HG03139 (cell line): Measurements from ENCODE around the gene ZNF512.
"Not testable (repeated sequence)": the region's sequence is repeated elsewhere in the genome, so short reads cannot be mapped to it uniquely, and the experiment has no call there.

Experiments
- ATAC-seq: cut with Tn5 transposase; IDR thresholded peaks from one replicate; pipeline ENCODE4 v1.9.1; 2021; ENCODE audit not compliant: unreplicated experiment

Gene ZNF512

DNA sequence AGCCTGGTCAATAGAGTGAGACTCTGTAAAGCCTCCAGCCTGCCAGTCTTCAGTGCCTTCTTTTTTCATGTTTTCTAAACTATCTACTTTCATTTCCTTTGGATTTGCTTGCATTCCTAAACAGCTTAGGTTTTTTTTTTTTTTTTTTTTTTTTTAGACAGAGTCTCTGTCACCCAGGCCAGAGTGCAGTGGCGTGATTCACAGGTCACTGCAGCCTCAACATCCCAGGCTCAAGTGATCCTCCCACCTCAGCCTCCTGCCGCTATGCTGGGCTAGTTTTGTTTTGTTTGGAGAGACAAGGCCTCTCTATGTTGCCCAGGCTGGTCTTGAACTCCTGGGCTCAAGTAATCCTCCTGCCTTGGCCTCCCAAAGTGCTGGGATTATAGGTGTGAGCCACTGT, 47.4 kb downstream of the ZNF512 start:
- ATAC-seq: not testable (repeated sequence)

DNA sequence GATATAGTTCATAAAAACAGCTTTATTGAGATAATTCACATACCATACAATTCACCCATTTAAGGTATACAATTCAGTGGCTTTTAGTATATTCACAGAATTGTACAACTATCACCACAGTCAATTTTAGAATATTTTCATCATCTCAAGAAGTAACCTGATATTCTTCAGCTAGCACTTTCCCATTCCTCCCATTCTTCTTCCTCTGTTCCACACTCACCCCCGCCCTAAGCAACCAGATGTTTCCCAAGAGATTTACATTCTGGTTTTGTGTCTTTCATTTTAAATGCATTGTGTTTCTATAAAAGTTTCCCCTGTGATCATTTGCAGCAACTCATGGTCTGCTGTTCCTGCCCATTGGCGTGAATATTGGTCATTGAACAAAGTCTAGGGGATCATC, 51.4 kb downstream of the ZNF512 start:
- no peak for ATAC-seq

DNA sequence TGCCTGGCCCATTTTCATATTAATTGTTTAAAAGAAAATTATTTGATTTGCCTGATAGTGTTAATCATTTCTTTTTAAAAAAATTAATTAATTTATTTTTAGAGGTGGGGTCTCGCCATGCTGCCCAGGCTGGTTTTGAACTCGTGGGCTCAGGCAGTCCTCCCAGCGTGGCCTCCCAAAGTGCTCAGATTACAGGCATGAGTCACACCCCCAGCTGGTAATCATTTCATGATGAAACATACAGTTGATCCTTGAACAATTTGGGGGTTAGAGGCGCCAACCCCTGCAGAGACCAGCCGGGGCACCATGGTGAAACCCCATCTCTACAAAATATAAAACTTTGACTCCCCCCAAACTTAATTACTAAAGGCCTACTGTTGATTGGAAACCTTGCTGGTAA, 53.9 kb downstream of the ZNF512 start:
- no peak for ATAC-seq

- no peak for ATAC-seq
These were observed 55.3 kb downstream of the ZNF512 start for GRCh38 chr2:27638037-27638637.

GRCh38 chr2:27638709-27639108, 55.9 kb downstream of the ZNF512 start:
- ATAC-seq: no peak

- ATAC-seq: no peak
These were observed 57.9 kb downstream of the ZNF512 start for GRCh38 chr2:27640722-27641245.

- no peak for ATAC-seq
These were observed 62.4 kb downstream of the ZNF512 start for GRCh38 chr2:27645197-27645596.

DNA sequence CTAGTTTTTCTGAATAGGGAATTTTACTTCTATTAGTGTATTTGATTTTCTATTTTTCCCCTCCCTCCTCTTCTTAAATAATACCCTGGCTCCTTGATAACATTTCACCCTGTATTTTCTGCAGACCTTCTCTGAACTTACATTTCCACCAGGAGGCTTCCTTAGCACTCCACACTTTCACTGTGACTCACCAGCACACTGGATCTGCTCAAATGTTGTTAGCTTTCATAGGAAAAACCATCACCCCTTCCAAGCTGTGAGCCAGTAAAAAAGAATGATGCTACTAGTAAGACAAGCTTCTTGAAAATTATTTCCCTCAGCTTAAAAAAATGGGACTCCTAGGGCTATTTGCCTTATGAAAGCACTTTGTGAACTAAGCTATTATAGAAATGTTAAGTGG, 64.4 kb downstream of the ZNF512 start:
- no peak for ATAC-seq

- no peak for ATAC-seq
These were observed 64.9 kb downstream of the ZNF512 start for GRCh38 chr2:27647737-27648136.

DNA sequence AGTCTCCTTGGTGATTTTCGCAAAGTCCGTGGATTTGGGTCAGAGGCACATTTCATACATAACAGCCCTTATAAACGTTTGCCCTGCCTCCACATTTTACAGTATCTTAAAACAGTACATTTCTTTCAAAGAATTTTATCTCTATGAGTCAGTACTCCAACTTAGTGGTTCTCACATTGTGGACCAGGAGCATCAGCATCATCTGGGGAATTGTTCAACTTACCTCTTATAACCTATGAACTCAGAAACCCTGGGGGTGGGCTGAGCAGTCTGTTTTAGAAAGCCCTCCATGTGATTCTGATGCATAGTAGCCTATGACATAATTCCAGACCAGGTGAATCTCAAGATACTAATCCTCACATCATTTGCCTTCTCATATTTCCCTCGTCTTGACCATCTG, 68.2 kb downstream of the ZNF512 start:
- ATAC-seq: no peak

DNA sequence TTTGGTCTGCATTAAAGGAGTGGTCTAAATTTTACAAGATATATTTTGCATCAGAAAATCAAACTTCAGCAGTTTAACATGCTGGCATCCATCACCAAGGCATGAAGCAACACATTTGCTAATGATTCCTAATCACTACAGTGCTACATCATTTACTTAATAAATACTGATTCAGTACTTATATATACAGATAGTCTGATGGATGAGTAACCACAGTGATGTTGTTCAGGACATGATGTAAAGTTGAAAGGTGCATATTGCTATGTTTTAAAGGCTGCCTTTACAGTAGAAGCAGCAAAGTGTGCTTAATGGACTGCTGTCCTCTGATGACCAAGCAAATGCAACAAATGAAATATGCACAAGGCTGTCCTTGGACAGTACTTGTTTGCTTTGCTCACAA, 69.5 kb downstream of the ZNF512 start:
- ATAC-seq: no peak

GRCh38 chr2:27652790-27653189, 69.9 kb downstream of the ZNF512 start:
- ATAC-seq: no peak

GRCh38 chr2:27653397-27653796, 70.6 kb downstream of the ZNF512 start:
- ATAC-seq: no peak

GRCh38 chr2:27655155-27655951, 72.5 kb downstream of the ZNF512 start:
- ATAC-seq: no peak

DNA sequence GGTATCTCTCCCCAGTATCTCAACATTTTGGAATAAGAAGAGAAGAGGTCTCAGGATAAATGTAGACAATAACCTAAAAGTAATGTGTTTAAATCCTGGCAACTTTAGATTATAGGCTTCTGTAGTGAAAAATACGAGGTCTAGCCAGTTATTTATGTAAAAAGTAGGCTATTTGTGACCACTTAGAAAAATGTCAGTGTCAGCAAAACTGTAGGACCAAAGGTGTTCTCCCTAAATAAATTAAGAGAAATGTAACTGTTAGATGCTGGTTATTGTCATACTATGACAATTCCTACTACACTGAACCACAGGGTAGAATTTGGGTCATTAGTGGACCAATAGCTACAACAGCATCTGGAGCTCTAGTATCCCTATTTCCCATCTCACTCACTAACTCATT, 78.5 kb downstream of the ZNF512 start:
- no peak for ATAC-seq

DNA sequence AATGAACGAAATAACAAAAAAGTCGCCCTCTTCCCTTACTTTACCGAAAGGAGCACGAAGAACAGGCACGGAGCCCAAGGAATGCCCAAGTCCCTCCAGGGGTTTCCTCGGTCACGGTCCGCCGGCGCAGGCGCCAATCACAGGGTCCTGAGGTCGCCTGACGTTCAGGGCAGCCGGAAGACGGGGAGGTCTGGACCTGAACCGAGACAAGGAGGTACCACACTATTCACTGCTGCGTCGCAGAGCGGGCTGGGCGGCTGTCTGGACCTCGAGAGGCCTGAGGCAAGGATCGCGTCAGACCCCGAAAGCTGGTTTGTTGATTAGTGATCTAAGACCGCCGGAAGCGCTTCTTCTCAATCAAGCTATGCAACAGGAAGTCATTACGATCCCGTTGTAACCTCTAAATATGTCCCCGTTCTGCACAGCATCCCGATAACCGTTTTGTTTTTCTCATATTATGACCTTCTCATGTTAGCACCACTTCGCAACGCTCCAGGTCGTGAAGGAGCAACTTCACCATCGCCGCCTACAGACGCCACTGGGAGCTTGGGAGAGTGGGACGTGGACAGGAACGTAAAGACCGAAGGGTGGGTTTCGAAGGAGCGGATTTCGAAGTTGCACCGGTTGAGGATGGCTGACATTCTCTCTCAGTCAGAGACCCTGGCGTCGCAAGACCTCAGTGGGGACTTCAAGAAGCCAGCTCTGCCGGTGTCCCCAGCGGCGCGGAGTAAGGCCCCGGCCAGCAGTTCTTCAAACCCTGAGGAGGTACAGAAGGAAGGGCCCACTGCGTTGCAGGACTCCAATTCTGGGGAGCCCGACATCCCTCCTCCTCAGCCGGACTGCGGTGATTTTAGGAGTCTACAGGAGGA, 80.7 kb downstream of the ZNF512 start, which contains the start of the genes SLC4A1AP and SUPT7L:
TSS of gene SLC4A1AP (plus strand) at position 605 of the 869 bp plus-strand sequence. CDS start at position 631, 26 bp downstream.
TSS of gene SUPT7L (minus strand) at position 330 of the 869 bp plus-strand sequence. CDS start 1,422 bp downstream, outside the sequence.
- peak; percentile 46 for ATAC-seq

DNA sequence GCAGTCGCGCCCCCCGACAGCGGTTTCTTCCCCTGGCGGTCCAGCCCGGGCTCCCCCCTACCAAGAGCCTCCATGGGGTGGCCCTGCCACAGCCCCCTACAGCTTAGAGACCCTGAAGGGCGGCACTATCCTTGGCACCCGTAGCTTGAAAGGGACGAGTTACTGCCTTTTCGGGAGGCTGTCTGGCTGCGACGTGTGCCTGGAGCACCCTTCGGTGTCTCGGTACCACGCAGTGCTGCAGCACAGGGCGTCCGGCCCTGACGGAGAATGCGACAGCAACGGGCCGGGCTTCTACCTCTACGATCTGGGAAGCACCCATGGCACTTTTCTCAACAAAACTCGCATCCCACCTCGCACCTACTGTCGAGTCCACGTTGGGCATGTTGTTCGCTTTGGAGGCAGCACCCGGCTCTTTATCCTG, 81.3 kb downstream of the ZNF512 start:
- no peak for ATAC-seq

DNA sequence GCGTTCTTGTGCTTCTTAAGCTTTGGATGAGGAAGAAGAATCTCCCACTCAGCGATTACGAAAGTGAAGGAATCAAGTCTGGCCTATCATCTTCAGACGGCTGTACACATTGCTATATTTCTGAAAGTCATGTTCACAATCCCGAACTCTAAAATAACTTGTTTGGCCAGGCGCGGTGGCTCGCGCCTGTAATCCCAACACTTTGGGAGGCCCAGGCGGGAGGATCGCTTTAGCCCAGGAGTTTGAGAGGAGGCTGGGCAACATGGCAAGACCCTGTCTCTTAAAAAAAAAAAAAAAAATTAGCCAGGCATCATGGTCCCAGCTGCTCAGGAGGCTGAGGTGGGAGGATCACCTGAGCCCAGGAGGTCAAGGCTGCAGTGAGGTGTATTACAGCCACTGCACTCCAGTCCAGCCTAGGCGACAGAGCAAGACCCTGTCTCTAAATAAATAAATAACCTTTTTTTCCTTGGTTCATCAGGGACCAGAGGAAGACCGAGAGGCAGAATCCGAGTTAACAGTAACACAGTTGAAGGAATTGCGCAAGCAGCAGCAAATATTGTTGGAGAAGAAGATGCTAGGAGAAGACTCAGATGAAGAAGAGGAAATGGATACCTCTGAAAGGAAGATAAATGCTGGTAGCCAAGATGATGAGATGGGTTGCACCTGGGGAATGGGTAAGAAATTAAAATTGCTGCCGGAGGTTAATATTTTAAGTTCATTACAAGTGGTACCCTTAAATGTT, 82.0 kb downstream of the ZNF512 start:
- no peak for ATAC-seq

GRCh38 chr2:27667446-27667845, 84.6 kb downstream of the ZNF512 start:
- ATAC-seq: no peak

GRCh38 chr2:27671235-27671634, 88.4 kb downstream of the ZNF512 start:
- no peak for ATAC-seq
